Measurements from ENCODE around the gene BSN.

Gene BSN

DNA sequence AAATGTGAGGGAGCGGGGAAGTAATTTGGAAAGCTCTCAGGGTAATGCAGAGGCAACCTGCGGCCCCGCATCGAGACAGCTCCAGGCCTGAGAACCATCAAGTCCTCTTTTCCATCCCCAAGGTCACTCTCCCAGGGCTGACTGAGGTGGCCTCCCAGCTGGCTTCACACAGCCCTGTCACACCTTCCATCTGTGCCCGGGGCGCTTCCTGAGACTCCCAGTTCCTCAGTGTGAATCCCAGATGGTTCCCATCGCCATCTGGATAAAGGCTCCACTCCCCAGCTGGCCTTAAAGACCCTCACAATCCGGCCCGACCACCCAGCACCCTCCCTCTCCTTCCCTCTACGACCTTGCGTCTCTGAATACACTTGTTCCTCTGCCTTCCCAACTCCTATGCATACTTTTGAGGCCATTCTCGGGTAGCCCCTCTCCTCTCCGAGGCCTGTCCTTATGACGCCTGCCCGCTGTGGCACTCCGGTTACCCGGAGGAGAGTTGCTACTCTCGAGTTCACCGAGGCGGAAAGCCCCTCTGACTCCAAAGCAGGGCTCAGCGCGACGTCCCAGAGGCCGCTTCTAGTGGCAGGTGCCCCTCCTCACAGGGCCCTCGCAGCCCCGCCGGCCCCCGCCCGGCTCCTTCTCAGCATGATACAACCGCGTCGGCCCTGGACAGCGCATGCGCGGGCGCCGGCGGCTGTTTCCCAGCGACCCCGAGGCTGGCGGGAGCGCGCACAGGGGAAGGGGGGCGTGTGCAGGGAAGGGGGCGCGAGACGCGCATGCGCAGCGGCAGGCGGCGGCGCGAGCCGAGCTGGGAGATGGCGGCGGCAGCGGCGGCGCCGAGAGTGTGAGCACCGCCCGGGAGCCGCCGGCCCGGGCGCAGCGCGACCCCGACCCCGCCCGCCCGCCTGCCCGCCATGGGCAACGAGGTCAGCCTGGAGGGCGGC, at the start of gene BSN:
BSN (plus strand) TSS at position 786 of the 941 bp plus-strand sequence; CDS start at position 912, 126 bp downstream.
- in situ Hi-C loops (cut with MboI; ENCODE audit: low sequenced_read_pairs): no loop called here

DNA sequence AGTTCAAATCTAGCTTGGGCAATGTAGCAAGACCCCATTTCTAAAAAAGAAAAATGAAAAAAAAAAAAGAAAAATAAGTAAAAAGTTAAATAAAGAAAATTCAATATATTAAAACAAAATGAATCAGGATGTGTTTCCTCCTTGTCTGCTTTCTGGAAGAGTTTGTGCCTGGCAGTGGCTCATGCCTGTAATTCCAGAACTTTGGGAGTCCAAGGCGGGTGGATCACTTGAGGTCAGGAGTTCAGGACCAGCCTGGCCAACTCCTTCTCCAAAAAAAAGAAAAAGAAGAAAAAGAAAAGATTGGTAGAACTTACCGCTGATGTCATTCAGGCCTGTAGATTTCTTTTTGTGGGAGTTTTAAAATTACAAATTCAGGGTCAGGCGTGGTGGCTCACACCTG, 47.4 kb upstream of the BSN start:
- in situ Hi-C loops (cut with MboI; ENCODE audit: low sequenced_read_pairs): no loop called here

- in situ Hi-C loops (cut with MboI; ENCODE audit: low sequenced_read_pairs): no loop called here
Observed at GRCh38 chr3:49509028-49509561, 45.2 kb upstream of the BSN start.

GRCh38 chr3:49511639-49512038, 42.6 kb upstream of the BSN start:
- in situ Hi-C loops (cut with MboI; ENCODE audit: low sequenced_read_pairs): no loop called here

- in situ Hi-C loops (cut with MboI; ENCODE audit: low sequenced_read_pairs): no loop called here
Observed at GRCh38 chr3:49512781-49513355, 41.4 kb upstream of the BSN start.

- in situ Hi-C loops (cut with MboI; ENCODE audit: low sequenced_read_pairs): no loop called here
Observed at GRCh38 chr3:49513494-49514124, 40.7 kb upstream of the BSN start.

GRCh38 chr3:49518016-49518415, 36.3 kb upstream of the BSN start:
- in situ Hi-C loops (cut with MboI; ENCODE audit: low sequenced_read_pairs): no loop called here

GRCh38 chr3:49518441-49518840, 35.8 kb upstream of the BSN start:
- in situ Hi-C loops (cut with MboI; ENCODE audit: low sequenced_read_pairs): no loop called here

GRCh38 chr3:49519296-49519695, 35.0 kb upstream of the BSN start:
- in situ Hi-C loops (cut with MboI; ENCODE audit: low sequenced_read_pairs): no loop called here

DNA sequence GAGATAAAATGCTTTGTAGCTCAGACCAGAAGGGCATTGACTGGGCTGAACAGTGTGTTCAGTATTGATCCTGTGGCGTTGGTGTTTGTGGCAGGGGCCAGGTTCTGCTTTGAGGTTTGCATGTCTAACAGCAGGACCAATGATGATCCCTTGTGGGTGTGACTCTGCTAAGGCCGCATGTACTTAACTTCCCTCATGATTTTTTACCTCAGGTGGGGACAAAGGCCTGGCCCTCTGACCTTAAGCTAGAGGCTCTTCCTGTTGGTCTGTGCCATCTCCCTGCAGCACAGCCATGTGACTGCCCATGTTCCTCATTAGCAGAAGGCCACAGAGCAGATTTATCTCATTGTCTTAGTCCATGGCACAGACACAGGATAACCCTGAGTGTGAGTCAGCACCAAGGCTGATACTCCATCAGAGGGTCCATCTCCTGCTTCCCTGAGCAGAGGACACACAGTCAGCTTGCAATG, 34.3 kb upstream of the BSN start:
- in situ Hi-C loops (cut with MboI; ENCODE audit: low sequenced_read_pairs): no loop called here

DNA sequence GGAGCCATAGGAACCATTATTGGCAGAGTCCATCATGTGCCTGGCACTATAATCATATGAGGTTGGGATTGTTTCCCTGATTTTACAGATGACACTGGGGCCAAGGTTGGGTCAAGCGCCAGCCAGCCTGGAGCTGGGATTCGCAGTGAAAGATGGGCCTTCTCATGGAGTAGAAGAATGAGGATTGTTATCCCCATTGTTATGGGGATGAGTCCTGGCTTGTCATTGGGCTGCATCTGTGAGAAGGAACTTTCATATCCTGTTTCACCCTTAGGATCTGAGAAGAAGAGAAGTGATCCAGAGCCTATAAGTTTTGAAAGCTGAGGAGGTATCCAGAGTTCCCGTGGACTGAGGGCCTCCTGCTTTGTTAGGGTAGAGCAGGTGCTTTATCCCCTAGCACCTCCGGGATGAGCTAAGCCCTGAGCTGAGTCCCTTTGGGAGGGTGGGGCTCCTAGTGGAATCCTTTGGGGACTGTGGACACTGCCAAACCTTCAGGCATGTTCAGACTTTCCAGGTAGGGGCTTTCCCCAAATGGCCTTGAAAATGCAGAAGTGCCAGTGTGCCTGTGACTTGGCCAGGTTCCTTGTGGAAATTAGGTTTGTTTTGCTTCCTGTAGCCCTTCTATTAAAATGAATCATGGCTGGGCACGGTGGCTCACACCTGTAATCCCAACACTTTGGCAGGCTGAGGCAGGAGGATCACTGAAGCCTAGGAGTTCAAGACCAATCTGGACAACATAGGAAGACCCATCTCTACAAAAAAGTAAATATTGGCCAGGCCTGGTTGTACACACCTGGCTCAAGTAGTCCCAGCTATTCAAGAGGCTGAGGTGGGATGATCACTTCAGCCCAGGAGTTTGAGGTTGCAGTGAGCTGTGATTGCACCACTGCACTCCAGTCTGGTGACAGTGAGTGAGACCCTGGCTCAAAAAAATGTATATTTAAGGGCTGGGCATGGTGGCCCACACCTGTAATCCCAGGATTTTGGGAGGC, 30.2 kb upstream of the BSN start:
- in situ Hi-C loops (cut with MboI; ENCODE audit: low sequenced_read_pairs): no loop called here

DNA sequence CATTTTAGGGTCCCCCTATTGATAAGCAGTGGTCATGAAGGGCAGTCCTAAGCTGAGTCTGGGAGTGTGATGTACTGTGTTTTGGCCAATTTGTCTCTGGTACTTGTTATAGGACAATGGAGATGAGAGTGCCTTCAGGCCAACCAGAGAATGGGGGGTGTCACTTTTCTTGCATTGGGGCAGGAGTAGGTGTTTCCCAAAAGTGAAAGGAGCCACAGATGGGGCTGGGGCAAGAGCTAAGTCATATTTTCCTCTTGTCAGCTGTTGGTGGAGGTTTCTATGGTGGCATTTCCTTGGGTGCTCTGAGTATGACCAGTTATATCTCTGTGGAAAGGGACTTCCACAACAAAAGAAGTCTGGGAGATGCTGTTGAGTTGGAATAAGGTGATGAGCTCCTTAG, 24.7 kb upstream of the BSN start:
- in situ Hi-C loops (cut with MboI; ENCODE audit: low sequenced_read_pairs): no loop called here

- in situ Hi-C loops (cut with MboI; ENCODE audit: low sequenced_read_pairs): no loop called here
Observed at GRCh38 chr3:49530231-49530630, 24.0 kb upstream of the BSN start.

- in situ Hi-C loops (cut with MboI; ENCODE audit: low sequenced_read_pairs): no loop called here
Observed at GRCh38 chr3:49530701-49531100, 23.6 kb upstream of the BSN start.

GRCh38 chr3:49531218-49531617, 23.1 kb upstream of the BSN start:
- in situ Hi-C loops (cut with MboI; ENCODE audit: low sequenced_read_pairs): no loop called here

DNA sequence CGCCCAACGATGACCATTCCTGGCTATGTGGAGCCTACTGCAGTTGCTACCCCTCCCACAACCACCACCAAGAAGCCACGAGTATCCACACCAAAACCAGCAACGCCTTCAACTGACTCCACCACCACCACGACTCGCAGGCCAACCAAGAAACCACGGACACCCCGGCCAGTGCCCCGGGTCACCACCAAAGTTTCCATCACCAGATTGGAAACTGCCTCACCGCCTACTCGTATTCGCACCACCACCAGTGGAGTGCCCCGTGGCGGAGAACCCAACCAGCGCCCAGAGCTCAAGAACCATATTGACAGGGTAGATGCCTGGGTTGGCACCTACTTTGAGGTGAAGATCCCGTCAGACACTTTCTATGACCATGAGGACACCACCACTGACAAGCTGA, 22.6 kb upstream of the BSN start:
- in situ Hi-C loops (cut with MboI; ENCODE audit: low sequenced_read_pairs): no loop called here

DNA sequence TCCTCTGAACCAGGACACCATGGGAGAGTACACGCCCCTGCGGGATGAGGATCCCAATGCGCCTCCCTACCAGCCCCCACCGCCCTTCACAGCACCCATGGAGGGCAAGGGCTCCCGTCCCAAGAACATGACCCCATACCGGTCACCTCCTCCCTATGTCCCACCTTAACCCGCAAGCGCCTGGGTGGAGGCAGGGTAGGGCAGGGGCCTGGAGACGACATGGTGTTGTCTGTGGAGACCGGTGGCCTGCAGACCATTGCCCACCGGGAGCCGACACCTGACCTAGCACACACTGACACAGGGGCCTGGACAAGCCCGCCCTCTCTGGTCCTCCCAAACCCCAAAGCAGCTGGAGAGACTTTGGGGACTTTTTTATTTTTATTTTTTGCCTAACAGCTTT, 21.2 kb upstream of the BSN start:
- in situ Hi-C loops (cut with MboI; ENCODE audit: low sequenced_read_pairs): no loop called here

GRCh38 chr3:49533786-49534519, 20.3 kb upstream of the BSN start:
- in situ Hi-C loops (cut with MboI; ENCODE audit: low sequenced_read_pairs): no loop called here

- in situ Hi-C loops (cut with MboI; ENCODE audit: low sequenced_read_pairs): no loop called here
Observed at GRCh38 chr3:49534581-49535441, 19.5 kb upstream of the BSN start.
